Activated naive CD8-positive, alpha-beta T cell (primary cell): ENCODE data around the gene SLC4A4.

Source experiments
- H3K27ac Mint-ChIP-seq: one replicate; pipeline ENCODE4 v1.8.0; 2021; ENCODE audit warnings: mixed read lengths
- H3K27me3 Mint-ChIP-seq: one replicate; pipeline ENCODE4 v1.8.0; 2021; ENCODE audit warnings: mixed read lengths
- H3K36me3 Mint-ChIP-seq: one replicate; pipeline ENCODE4 v1.8.0; 2021; ENCODE audit warnings: mixed read lengths
- H3K4me1 Mint-ChIP-seq: one replicate; pipeline ENCODE4 v1.8.0; 2021; ENCODE audit warnings: low read depth, mixed read lengths
- H3K4me3 Mint-ChIP-seq: one replicate; pipeline ENCODE4 v1.8.0; 2021; ENCODE audit warnings: mild to moderate bottlenecking, mixed read lengths
- H3K9me3 Mint-ChIP-seq: one replicate; pipeline ENCODE4 v1.8.0; 2021; ENCODE audit warnings: low read depth, mixed read lengths

SLC4A4 gene

DNA sequence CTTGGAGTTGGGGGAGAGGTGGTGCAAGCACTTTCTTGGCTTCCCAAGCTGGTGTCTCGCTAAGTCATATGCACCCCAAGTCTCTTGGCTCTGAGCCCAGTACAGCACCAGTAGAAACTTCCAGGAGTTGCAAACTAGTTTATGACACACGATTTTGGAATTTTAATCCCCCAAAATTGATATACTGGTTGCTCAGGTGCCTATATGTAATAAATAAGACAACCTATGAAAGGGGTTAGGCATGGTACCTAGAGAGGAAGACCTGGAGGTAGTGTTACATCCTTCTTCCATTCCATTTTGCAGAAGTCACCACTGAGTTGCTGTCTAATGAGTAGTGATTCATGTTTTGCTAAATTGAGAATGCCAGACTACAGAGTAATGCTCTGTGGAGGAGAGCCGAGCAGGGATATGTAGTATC is 4.3 kb upstream of the SLC4A4 start:
- Mint-ChIP-seq H3K4me3 (no peak overlapping the region), H3K9me3 (peaks cover 5% of the 10 kb centered on the region), H3K4me1 (no peaks in the 10 kb centered on the region)

DNA sequence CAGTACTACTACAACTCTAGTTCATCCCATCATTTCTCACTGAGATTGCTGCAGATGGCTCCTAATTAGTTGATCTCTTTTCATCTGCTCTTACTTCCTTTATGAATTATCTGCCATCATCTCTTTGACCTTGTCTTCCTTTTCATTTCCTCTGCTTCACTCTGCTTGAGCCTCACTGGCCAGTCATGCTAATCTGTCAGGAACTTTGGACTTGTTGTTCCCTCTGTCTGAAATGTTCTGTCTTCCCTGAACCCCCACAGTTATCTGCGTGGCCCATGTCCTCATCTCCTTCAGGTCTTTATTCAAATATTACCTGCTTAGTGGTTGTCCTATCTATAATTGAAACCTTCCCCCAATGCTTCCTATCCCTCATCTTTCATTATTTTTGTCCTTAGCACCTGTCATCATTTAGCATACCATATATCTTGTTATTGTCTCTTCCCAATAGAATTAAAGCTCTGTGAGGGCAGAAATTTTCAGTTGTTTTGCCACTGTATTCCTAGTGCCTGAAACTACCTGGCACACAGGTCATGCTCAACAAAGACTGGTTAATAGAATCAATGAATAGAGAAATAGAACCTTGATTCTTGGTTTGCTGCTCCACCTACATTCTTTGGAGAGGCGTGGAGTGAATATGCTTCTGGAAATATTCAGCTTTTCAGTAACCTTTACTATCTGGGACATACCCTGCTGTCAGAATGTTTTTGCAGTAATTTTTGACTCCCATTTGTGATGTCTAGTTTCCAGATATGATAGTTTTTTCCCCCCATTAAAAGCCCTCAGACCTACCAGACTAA is 5.0 kb downstream of the SLC4A4 start:
- Mint-ChIP-seq H3K27ac (no peak overlapping the region), H3K36me3 (no peaks in the 10 kb centered on the region), H3K9me3 (no peaks in the 10 kb centered on the region), H3K4me3 (no peak overlapping the region), H3K27me3 (peaks cover 4% of the 10 kb centered on the region), H3K4me1 (no peaks in the 10 kb centered on the region)

More for the DNA sequence above, 4.3 kb upstream of the SLC4A4 start:
- no peak overlapping the region for H3K27ac Mint-ChIP-seq
- no peaks in the 10 kb centered on the region for H3K36me3 Mint-ChIP-seq
- H3K27me3 Mint-ChIP-seq: peaks cover 2% of the 10 kb centered on the region

DNA sequence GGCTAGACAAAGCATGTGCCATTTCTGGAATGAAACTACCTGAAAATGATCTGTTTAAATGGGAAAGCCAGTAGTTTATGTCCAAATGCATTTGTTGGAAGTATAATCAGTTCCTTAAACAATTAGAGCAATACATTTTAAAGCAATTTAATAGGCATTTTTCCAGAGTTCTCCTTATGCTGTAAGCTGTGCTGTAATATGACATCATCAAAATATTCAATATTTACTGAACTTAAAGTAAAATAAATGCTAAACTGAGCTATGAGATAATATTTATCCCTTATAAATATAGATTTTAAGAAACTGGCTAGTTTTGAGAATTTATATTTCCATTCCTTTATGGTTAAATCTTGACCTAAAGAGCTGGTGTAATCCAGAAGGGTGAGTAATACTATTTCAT is 7.9 kb downstream of the SLC4A4 start:
- Mint-ChIP-seq H3K27me3 (peaks cover 4% of the 10 kb centered on the region), H3K27ac (no peak overlapping the region), H3K4me1 (no peaks in the 10 kb centered on the region)

DNA sequence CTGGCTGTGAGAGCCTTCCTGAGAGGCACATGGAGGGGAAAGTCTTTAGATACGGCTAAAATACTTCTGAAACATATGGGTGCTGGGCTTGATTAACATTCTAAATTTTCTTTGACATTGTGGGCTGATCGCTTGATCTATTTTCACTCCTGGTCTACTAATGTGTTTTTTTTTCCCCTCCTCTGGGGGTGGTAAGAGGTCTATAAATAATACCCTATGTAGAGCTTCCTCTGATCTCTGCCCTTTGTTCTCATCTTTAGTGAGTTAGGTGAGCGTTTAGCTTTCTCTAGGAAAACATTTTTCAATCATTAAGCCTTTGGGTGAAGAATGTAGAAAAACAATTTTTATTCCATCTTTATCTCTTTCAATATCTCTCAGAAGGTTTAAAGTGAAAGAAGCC is 9.8 kb downstream of the SLC4A4 start:
- Mint-ChIP-seq H3K27ac (no peak overlapping the region), H3K4me1 (no peaks in the 10 kb centered on the region), H3K27me3 (peaks cover 4% of the 10 kb centered on the region), H3K9me3 (no peaks in the 10 kb centered on the region), H3K36me3 (no peaks in the 10 kb centered on the region), H3K4me3 (no peak overlapping the region)

More for the DNA sequence above, 7.9 kb downstream of the SLC4A4 start:
- Mint-ChIP-seq H3K36me3 (no peaks in the 10 kb centered on the region), H3K4me3 (no peak overlapping the region), H3K9me3 (no peaks in the 10 kb centered on the region)

DNA sequence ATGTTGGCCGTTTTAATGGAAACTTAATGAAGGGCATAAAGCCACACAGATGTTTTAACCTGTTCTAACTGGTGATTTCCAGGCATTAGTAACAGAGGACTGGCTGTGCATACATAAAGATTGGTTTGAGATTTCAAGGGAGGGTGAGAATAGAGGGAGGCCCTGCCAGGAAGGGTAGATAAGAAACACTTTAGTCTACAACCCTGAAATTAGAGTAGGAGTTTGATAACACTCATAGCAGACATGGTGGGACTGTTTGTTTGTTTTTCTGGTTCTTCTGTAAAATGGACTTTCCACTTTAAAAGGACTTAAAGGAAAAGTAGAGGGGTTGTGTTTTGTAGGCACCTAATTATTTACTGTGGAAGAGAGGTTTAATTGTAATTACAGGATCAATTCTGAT is 16.2 kb downstream of the SLC4A4 start:
- H3K4me3 Mint-ChIP-seq: no peak overlapping the region
- no peaks in the 10 kb centered on the region for H3K9me3 Mint-ChIP-seq
- H3K4me1 Mint-ChIP-seq: no peaks in the 10 kb centered on the region
- no peak overlapping the region for H3K27ac Mint-ChIP-seq
- no peaks in the 10 kb centered on the region for H3K27me3 Mint-ChIP-seq
- no peaks in the 10 kb centered on the region for H3K36me3 Mint-ChIP-seq

DNA sequence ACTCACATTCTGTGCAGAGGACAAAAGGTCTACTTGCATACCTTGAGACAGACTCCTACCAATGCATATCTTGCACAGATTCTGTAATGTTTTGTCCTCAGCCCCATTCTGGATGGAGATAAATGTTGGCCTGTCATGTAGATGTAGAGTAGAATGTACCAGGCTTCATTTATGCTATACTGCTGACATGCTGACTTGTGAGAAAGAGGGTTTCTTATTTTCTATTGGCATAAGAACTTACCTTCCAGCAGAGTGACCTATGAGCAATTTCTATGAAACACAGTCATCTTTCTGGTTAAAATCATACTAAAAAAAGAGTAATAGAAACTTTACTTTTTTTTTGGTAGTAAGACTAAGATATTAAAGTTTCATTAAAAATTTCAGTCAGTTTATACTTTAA is 17.2 kb downstream of the SLC4A4 start:
- Mint-ChIP-seq H3K4me1 (no peaks in the 10 kb centered on the region), H3K27me3 (no peaks in the 10 kb centered on the region), H3K4me3 (no peak overlapping the region), H3K9me3 (no peaks in the 10 kb centered on the region), H3K27ac (no peak overlapping the region), H3K36me3 (no peaks in the 10 kb centered on the region)

DNA sequence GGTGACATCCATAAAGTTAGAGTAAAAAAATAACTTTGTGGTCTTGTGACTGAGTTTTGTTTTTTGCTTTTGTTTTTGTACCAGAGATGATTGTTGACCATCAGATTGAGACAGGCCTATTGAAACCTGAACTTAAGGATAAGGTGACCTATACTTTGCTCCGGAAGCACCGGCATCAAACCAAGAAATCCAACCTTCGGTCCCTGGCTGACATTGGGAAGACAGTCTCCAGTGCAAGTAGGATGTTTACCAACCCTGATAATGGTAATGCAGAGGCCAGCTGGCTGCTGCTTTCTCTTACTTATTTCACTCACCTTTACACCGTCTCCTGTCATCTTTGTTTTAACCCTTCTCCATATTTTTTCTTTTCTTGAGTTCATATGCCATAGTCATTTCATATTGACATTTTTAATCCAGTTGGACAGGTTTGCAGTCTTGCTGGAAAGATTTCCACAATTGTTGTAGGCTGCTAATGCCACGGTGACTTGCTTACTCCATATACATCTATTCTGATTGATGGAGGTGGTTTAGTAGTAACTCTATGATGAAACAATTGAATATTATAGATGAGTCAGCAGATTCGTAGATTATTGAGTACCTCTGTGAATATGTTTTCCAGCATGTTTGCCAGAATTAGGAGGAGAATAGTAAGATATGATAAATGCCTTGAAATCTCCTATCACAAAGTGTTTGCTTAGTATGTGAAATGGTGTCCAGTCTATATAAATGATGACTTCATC is 18.3 kb downstream of the SLC4A4 start:
- no peak overlapping the region for H3K4me3 Mint-ChIP-seq
- H3K9me3 Mint-ChIP-seq: no peaks in the 10 kb centered on the region
- no peaks in the 10 kb centered on the region for H3K27me3 Mint-ChIP-seq
- H3K4me1 Mint-ChIP-seq: no peaks in the 10 kb centered on the region
- H3K36me3 Mint-ChIP-seq: no peaks in the 10 kb centered on the region
- H3K27ac Mint-ChIP-seq: no peak overlapping the region

DNA sequence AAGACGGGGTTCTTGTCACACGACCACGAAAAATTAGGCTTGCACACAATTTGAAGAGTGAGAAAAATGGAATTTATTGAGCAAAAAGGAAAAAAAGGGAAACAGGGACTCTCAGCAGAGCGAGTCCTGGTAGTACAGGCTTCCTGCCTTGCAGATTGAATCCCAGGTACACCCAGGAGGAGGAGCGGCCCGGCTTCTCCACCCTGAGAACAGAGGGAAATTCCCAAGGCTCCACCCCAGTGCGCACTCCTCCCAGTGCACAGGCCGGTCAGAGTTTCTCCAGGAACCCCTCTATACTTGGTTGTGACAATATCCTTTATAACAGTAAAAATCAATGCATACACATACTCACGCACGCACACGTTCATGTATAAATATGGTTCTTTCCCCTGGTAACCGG is 22.0 kb downstream of the SLC4A4 start:
- Mint-ChIP-seq H3K27ac (no peak overlapping the region), H3K9me3 (no peaks in the 10 kb centered on the region), H3K36me3 (no peaks in the 10 kb centered on the region), H3K27me3 (no peaks in the 10 kb centered on the region), H3K4me3 (no peak overlapping the region), H3K4me1 (no peaks in the 10 kb centered on the region)

DNA sequence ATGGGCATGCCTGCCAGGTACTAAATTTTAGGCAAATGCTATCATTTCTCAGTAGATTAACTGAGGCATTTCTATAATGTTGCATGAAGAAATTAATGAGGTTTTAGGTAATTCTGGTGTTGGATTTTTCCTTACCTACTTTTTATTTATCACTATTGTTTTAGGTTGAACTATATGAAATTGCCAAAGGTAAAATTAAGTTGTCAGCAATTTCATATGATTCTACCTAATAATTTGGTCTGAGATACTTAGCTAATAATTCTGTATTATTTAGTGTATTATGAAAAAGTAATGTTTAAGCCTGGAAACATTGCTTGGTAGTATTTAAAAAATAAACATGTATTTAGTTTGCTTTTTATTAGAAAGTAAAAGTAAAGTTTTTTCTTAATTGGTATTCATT is 22.7 kb downstream of the SLC4A4 start:
- Mint-ChIP-seq H3K4me3 (no peak overlapping the region), H3K36me3 (no peaks in the 10 kb centered on the region), H3K27ac (no peak overlapping the region), H3K27me3 (no peaks in the 10 kb centered on the region), H3K9me3 (no peaks in the 10 kb centered on the region), H3K4me1 (no peaks in the 10 kb centered on the region)

DNA sequence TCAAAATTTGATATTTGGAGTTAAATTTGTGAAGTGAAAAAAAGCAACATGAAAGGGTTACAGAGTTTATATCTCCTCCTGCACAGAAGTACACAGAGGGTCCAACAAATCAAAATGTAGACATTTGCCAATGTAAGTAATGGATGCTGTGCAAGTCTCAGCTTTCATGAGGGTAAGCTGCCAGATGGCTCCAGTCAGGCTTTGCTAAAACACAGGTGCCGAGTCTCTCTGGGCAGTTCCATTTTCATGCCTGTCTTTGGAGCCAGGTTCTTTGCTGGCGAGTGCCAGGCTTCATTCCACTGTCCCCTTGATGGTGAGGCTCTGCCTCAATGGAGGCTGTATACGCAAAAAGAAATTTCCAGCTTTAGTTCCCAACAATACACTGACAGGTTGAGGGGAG is 27.9 kb downstream of the SLC4A4 start:
- H3K4me3 Mint-ChIP-seq: no peak overlapping the region
- H3K9me3 Mint-ChIP-seq: no peaks in the 10 kb centered on the region
- H3K27ac Mint-ChIP-seq: no peak overlapping the region
- no peaks in the 10 kb centered on the region for H3K4me1 Mint-ChIP-seq
- no peaks in the 10 kb centered on the region for H3K27me3 Mint-ChIP-seq
- no peaks in the 10 kb centered on the region for H3K36me3 Mint-ChIP-seq

DNA sequence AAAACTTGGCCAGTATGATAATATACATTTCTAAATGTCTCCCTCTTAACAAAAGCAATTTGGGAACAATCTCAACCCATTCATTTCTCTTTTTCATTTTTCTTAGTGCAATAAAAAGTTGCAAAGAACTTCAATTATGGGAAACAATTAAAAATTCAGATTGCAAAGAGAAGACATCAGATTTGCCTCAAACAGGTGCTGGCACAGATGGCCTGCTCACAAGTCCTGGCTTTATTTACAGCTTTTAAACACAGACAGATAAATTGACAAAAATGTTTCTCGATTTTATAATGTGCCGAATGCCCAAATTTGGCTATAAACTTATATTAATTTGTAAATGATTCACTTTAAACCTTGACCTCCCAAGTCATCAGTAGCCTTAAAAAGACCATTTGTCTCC is 28.7 kb downstream of the SLC4A4 start:
- Mint-ChIP-seq H3K36me3 (no peaks in the 10 kb centered on the region), H3K27ac (no peak overlapping the region), H3K27me3 (no peaks in the 10 kb centered on the region)

DNA sequence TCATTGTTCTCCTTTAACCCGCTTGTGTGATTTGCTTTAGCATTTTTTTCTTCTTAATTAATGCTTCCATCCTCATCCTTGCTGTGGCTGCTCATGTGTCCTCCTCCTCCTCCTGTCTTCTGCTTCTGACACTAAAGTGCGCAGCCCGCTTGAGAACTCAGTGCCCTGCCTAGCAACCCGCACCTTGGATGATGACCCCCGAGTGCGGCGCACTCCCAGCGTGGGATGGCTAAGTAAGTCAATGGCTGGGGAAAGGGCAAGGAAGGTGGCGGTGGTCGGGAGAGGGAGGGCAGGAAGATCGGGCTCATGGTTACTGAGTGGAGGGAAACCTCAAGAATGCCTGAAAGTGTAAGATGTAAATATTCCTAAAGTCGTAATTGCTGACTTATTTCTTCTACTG is 30.1 kb downstream of the SLC4A4 start:
- Mint-ChIP-seq H3K9me3 (no peaks in the 10 kb centered on the region), H3K4me3 (no peak overlapping the region), H3K27ac (no peak overlapping the region), H3K27me3 (no peaks in the 10 kb centered on the region), H3K36me3 (no peaks in the 10 kb centered on the region), H3K4me1 (no peaks in the 10 kb centered on the region)

More for the DNA sequence above, 28.7 kb downstream of the SLC4A4 start:
- H3K9me3 Mint-ChIP-seq: no peaks in the 10 kb centered on the region
- no peaks in the 10 kb centered on the region for H3K4me1 Mint-ChIP-seq
- H3K4me3 Mint-ChIP-seq: no peak overlapping the region

DNA sequence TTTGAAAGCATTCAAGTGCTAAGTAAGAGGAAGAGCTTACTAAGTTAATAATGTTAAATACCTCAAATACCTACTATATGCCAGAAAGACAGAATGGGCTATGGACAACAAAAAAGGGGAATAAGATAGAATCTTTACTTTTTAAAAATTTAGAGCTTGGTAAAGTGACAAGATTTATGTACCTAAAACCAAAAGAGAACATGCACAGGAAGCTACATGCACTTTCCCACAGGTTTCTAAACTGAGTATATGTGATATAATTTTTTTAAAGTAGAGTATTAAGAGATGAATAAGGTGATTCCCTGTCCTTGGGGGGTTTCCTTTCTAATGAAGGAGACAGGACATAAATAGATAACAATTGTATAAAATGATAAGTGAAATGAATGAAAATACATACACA is 30.7 kb downstream of the SLC4A4 start:
- no peak overlapping the region for H3K27ac Mint-ChIP-seq
- no peaks in the 10 kb centered on the region for H3K36me3 Mint-ChIP-seq
- H3K27me3 Mint-ChIP-seq: no peaks in the 10 kb centered on the region
- no peaks in the 10 kb centered on the region for H3K4me1 Mint-ChIP-seq
- no peak overlapping the region for H3K4me3 Mint-ChIP-seq
- no peaks in the 10 kb centered on the region for H3K9me3 Mint-ChIP-seq

DNA sequence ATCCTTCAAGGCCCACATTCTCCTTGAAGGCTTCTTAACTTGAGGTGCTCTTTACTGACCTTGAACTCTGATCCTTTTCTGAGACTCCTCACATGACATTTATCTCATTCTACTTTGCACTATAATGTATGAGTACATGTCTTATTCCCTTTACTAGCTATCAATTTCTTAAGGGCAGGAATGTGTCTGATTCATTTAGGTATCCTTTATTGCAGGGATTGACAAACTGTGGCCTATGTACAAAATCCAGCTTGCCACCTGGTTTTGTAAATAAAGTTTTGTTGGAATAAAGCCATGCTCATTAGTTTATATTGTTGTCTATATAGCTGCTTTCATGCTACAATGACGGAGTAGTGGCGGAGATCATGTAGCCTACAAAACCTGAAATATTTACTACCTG is 36.7 kb downstream of the SLC4A4 start:
- Mint-ChIP-seq H3K4me3 (no peak overlapping the region), H3K36me3 (no peaks in the 10 kb centered on the region), H3K9me3 (no peaks in the 10 kb centered on the region), H3K27ac (no peak overlapping the region), H3K27me3 (no peaks in the 10 kb centered on the region), H3K4me1 (no peaks in the 10 kb centered on the region)

DNA sequence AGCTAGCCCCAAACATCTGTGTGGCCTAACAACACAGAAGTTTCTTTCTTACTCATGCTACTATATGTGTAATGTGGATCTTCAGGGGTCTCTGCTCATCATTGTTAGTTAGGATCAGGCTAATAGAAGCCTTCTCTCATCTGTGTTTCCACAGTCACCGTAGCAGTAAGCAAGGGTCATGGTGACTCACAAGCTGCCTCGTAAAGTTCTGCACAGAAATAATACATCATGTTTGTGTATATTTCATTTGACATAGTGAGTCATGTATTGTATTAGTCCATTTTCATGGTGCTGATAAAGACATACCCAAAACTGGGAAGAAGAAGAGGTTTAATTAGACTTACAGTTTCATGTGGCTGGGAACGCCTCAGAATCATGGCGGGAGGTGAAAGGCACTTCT is 38.7 kb downstream of the SLC4A4 start:
- Mint-ChIP-seq H3K4me3 (no peak overlapping the region), H3K4me1 (no peaks in the 10 kb centered on the region), H3K36me3 (no peaks in the 10 kb centered on the region), H3K9me3 (no peaks in the 10 kb centered on the region), H3K27ac (no peak overlapping the region), H3K27me3 (peaks cover 1% of the 10 kb centered on the region)

DNA sequence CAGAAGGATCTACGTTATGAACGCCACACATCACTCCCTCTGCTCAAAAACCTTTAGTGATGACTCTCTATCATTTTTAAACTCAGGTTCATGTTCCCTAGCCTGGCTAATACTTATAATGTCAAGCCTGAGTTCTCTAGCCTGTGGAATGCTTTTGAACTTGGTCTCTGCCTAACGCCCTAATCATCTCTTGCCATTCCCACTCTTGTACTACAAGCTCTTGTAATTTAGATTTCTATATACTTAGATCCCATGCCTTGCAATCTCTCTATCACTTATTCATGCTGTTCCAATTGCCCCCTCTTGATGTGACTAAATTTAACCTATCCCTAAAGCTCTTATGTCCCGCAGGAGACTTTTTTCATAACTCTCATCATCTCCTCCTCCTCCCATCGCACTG is 40.3 kb downstream of the SLC4A4 start:
- no peaks in the 10 kb centered on the region for H3K4me1 Mint-ChIP-seq
- H3K36me3 Mint-ChIP-seq: no peaks in the 10 kb centered on the region
- H3K27ac Mint-ChIP-seq: no peak overlapping the region
- no peaks in the 10 kb centered on the region for H3K9me3 Mint-ChIP-seq
- H3K4me3 Mint-ChIP-seq: no peak overlapping the region
- H3K27me3 Mint-ChIP-seq: peaks cover 1% of the 10 kb centered on the region
